ENCODE measurements around the gene RNF144B. TPM values are rescaled to one million over a fixed set of nuclear protein-coding genes. Genes with fewer than 3 reads are reported as not detected.

RNF144B gene
- total and polyA plus RNA-seq, 2 of the 8 experiments (the other 6 are each of a cell fraction or from before 2014, with no cell fraction given) = 1.8 to 11.2 TPM

- TF ChIP-seq FOSL1 (IDR thresholded peaks at IDR 0.05; ENCODE audit: insufficient read depth, low read depth, low read length) (no peak), POLR2AphosphoS5 (IDR thresholded peaks at IDR 0.05; ENCODE audit: low read depth, low read length) (no peak), ATF2 (IDR thresholded peaks at IDR 0.05; ENCODE audit: low read length) (no peak)
These were observed 111.3 kb downstream of the RNF144B start (continued) for GRCh38 chr6:18498408-18498807.

All from H1 (cell line).